Activated T-helper 1 cell treated with anti-CD3 and anti-CD28 coated beads, Interleukin-12 subunit alpha, Interleukin-12 subunit beta, Interleukin-2, Interleukin-4 antibody, amounts not matched to agents 30 ng/mL and 10 ng/mL and 1 ng/mL, durations not matched to agents 14 hours and 24 hours and 36 hours (primary cell): ENCODE data around the gene CCDC66. TPM values are rescaled to one million over a fixed set of nuclear protein-coding genes. Genes with fewer than 3 reads are reported as not detected.
"Not testable (repeated sequence)": the region's sequence is repeated elsewhere in the genome, so short reads cannot be mapped to it uniquely, and the experiment has no call there.

Source experiments
- DNase-seq: peaks from one replicate; pipeline ENCODE4 v3.0.0; 2021; ENCODE audit warnings: low spot score
- H3K27ac Mint-ChIP-seq: one replicate; pipeline ENCODE4 v1.8.0; 2021; ENCODE audit warnings: mild to moderate bottlenecking, mixed read lengths
- H3K27me3 Mint-ChIP-seq: one replicate; pipeline ENCODE4 v1.8.0; 2022; ENCODE audit warnings: mild to moderate bottlenecking, moderate library complexity, mixed read lengths; ENCODE audit not compliant: insufficient read depth
- H3K36me3 Mint-ChIP-seq: one replicate; pipeline ENCODE4 v1.8.0; 2021; ENCODE audit warnings: low read depth, mixed read lengths
- H3K4me1 Mint-ChIP-seq: one replicate; pipeline ENCODE4 v1.8.0; 2021; ENCODE audit warnings: low read depth, mixed read lengths
- H3K4me3 Mint-ChIP-seq: one replicate; pipeline ENCODE4 v1.8.0; 2021; ENCODE audit warnings: mild to moderate bottlenecking, moderate library complexity, mixed read lengths
- H3K9me3 Mint-ChIP-seq: one replicate; pipeline ENCODE4 v1.8.0; 2021; ENCODE audit warnings: mixed read lengths
- intact Hi-C: fragments of 100-400 bp; cut with micrococcal nuclease; formaldehyde crosslinking; loops from one replicate; pipeline ENCODE4 v1.15.1; 2024
- total RNA-seq: library from RNA; stranded (reverse); gene quantifications from 2 replicates; pipeline ENCODE4 v1.2.3, GENCODE V29; 2022

Gene CCDC66
- total RNA-seq, 1 donor from 2014 or later: 40.4 TPM

GRCh38 chr3:56595975-56596840 lies 39.2 kb downstream of the CCDC66 start:
- DNase-seq: no peak
- Mint-ChIP-seq H3K27me3 (no peaks in the 10 kb centered on the region), H3K4me1 (peaks cover 13% of the 10 kb centered on the region), H3K36me3 (peaks cover 55% of the 10 kb centered on the region), H3K9me3 (peaks cover 16% of the 10 kb centered on the region), H3K27ac (no peak overlapping the region), H3K4me3 (no peak overlapping the region)
- intact Hi-C loops: no loop called here

- Mint-ChIP-seq H3K27ac (peak overlapping the region; percentile 53), H3K4me1 (peaks cover 61% of the 10 kb centered on the region), H3K36me3 (peaks cover 79% of the 10 kb centered on the region), H3K4me3 (peak overlapping the region; percentile 2), H3K9me3 (peaks cover 32% of the 10 kb centered on the region)
- intact Hi-C loops: loop anchor here (2.0 kb wide), 1 partner anchor 52 kb away; the partner anchor contains the start of gene CCDC66
- not testable (repeated sequence) for H3K27me3 Mint-ChIP-seq, DNase-seq
Measured at GRCh38 chr3:56608479-56608878, 51.5 kb downstream of the CCDC66 start.

GRCh38 chr3:56610669-56611335 lies 53.8 kb downstream of the CCDC66 start:
- DNase-seq: no peak
- no peak overlapping the region for H3K4me3 Mint-ChIP-seq

DNA sequence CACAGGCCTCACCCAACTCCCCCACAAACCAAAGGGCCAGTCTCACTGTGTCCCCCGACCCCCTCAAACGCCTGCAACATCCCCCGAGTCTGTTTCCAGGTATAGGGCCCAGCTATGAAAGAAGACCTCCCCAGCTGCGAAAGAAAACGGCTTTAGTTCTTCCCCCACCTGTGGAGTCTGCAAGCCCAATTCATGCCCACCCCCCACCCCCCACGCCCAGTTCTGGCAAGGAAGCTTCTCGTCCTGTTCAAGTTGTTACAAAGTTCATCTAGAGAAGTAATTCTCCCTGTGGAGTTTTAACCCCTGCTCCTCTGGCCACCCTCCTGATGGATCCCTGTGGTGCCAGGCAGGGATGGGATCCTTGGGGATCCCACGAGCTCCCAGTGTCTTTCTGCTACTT lies 54.4 kb downstream of the CCDC66 start:
- intact Hi-C loops: no loop called here

More at GRCh38 chr3:56610669-56611335, 53.8 kb downstream of the CCDC66 start:
- intact Hi-C loops: no loop called here
- Mint-ChIP-seq H3K27me3 (no peaks in the 10 kb centered on the region), H3K4me1 (peaks cover 62% of the 10 kb centered on the region), H3K9me3 (peaks cover 27% of the 10 kb centered on the region), H3K36me3 (peaks cover 67% of the 10 kb centered on the region), H3K27ac (peak overlapping the region; percentile 14)

DNA sequence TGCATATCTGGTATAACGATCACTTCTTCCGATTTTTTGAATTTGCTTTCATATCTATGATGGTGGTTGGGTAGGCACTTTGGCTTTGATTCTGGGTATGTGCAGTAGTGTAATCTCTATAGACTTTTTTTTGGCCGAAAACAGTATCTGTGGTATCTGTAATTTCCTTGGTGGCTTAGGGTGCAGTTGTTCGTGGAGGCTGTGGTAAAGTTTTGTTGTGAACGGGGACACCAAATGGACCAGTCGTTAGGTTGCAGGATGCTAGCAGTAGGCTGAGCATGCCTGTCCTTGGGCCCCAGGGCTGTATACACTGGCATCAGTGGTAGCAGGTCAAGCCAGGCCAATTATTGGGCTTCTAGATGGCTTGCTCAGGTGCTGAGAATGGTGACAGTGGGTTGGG lies 55.2 kb downstream of the CCDC66 start:
- Mint-ChIP-seq H3K36me3 (peaks cover 67% of the 10 kb centered on the region), H3K9me3 (peaks cover 27% of the 10 kb centered on the region), H3K27ac (peak overlapping the region; percentile 0), H3K4me1 (peaks cover 69% of the 10 kb centered on the region), H3K4me3 (no peak overlapping the region), H3K27me3 (no peaks in the 10 kb centered on the region)
- intact Hi-C loops: no loop called here
- peak; percentile 11 for DNase-seq

More for the DNA sequence above, 54.4 kb downstream of the CCDC66 start:
- peaks cover 27% of the 10 kb centered on the region for H3K9me3 Mint-ChIP-seq
- peaks cover 67% of the 10 kb centered on the region for H3K4me1 Mint-ChIP-seq
- no peak overlapping the region for H3K27ac Mint-ChIP-seq
- H3K27me3 Mint-ChIP-seq: no peaks in the 10 kb centered on the region
- H3K4me3 Mint-ChIP-seq: no peak overlapping the region
- H3K36me3 Mint-ChIP-seq: peaks cover 69% of the 10 kb centered on the region
- DNase-seq: no peak

- no peak for DNase-seq
- no peak overlapping the region for H3K27ac Mint-ChIP-seq
Measured at GRCh38 chr3:56613016-56613415, 56.0 kb downstream of the CCDC66 start.

GRCh38 chr3:56616478-56617006 lies 59.6 kb downstream of the CCDC66 start:
- H3K9me3 Mint-ChIP-seq: no peaks in the 10 kb centered on the region
- peaks cover 62% of the 10 kb centered on the region for H3K36me3 Mint-ChIP-seq
- no peak for DNase-seq
- H3K4me3 Mint-ChIP-seq: no peak overlapping the region
- H3K4me1 Mint-ChIP-seq: peaks cover 36% of the 10 kb centered on the region
- no peak overlapping the region for H3K27ac Mint-ChIP-seq
- intact Hi-C loops: no loop called here
- H3K27me3 Mint-ChIP-seq: no peaks in the 10 kb centered on the region

More at GRCh38 chr3:56613016-56613415, 56.0 kb downstream of the CCDC66 start:
- Mint-ChIP-seq H3K27me3 (no peaks in the 10 kb centered on the region), H3K36me3 (peaks cover 69% of the 10 kb centered on the region), H3K4me3 (no peak overlapping the region), H3K9me3 (peaks cover 27% of the 10 kb centered on the region), H3K4me1 (peaks cover 60% of the 10 kb centered on the region)
- intact Hi-C loops: no loop called here

GRCh38 chr3:56620371-56620770 lies 63.4 kb downstream of the CCDC66 start:
- Mint-ChIP-seq H3K4me1 (peaks cover 17% of the 10 kb centered on the region), H3K4me3 (no peak overlapping the region), H3K27me3 (no peaks in the 10 kb centered on the region), H3K9me3 (no peaks in the 10 kb centered on the region), H3K27ac (peak overlapping the region; percentile 58), H3K36me3 (peaks cover 64% of the 10 kb centered on the region)
- DNase-seq: no peak
- intact Hi-C loops: no loop called here

GRCh38 chr3:56621681-56622080 lies 64.7 kb downstream of the CCDC66 start:
- Mint-ChIP-seq H3K4me3 (no peak overlapping the region), H3K4me1 (peaks cover 9% of the 10 kb centered on the region), H3K27me3 (no peaks in the 10 kb centered on the region), H3K27ac (no peak overlapping the region), H3K9me3 (no peaks in the 10 kb centered on the region), H3K36me3 (peaks cover 56% of the 10 kb centered on the region)
- intact Hi-C loops: no loop called here
- no peak for DNase-seq

DNA sequence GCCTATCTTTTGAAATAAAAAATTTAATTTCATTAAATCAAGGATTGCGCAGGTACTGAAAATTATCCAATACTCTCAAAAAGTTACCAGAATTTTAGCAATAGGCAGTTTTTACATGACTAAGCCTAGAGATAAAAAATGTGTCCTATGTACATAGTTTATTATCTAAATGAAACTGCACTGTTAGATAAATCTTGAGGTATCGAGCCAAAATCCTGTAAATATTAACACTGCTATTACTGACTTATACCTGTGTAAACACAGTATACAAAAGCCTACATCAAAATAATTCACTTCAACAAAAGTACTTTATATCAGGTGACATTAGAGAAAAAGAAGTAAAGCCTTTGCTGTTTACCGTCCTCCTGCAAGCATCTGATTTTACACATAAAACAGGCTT lies 65.4 kb downstream of the CCDC66 start:
- DNase-seq: no peak
- H3K27ac Mint-ChIP-seq: no peak overlapping the region
- intact Hi-C loops: no loop called here
- H3K36me3 Mint-ChIP-seq: peaks cover 59% of the 10 kb centered on the region
- H3K27me3 Mint-ChIP-seq: no peaks in the 10 kb centered on the region
- H3K9me3 Mint-ChIP-seq: no peaks in the 10 kb centered on the region
- no peak overlapping the region for H3K4me3 Mint-ChIP-seq
- peaks cover 7% of the 10 kb centered on the region for H3K4me1 Mint-ChIP-seq

GRCh38 chr3:56624725-56625124 lies 67.8 kb downstream of the CCDC66 start:
- H3K27ac Mint-ChIP-seq: no peak overlapping the region
- H3K4me1 Mint-ChIP-seq: peaks cover 7% of the 10 kb centered on the region
- intact Hi-C loops: no loop called here
- no peaks in the 10 kb centered on the region for H3K27me3 Mint-ChIP-seq
- peaks cover 48% of the 10 kb centered on the region for H3K36me3 Mint-ChIP-seq
- H3K4me3 Mint-ChIP-seq: no peak overlapping the region
- DNase-seq: no peak
- no peaks in the 10 kb centered on the region for H3K9me3 Mint-ChIP-seq

- H3K27ac Mint-ChIP-seq: no peak overlapping the region
- intact Hi-C loops: no loop called here
- H3K4me3 Mint-ChIP-seq: no peak overlapping the region
- no peaks in the 10 kb centered on the region for H3K4me1 Mint-ChIP-seq
- no peak for DNase-seq
- no peaks in the 10 kb centered on the region for H3K27me3 Mint-ChIP-seq
- no peaks in the 10 kb centered on the region for H3K9me3 Mint-ChIP-seq
- H3K36me3 Mint-ChIP-seq: peaks cover 37% of the 10 kb centered on the region
Measured at GRCh38 chr3:56629047-56629446, 72.1 kb downstream of the CCDC66 start.

DNA sequence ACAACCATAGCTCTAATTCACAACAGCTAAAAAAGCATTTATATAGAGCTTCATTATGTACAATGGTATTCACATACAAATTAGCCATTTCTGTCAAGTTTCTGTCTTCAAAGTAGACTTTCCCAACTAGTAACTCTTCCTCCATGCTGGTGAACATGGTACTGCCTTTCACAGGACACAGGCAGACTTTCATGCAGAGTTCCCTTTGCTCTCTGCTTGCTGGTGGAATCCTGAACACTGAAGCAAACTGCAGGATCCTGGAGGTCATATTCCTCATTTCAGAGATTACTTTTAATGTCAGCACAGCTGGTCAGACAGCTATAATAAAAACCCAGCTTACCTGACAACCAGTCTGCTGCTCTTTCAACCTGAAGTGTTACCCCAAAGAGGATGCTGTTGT lies 72.5 kb downstream of the CCDC66 start:
- no peak for DNase-seq
- Mint-ChIP-seq H3K27me3 (no peaks in the 10 kb centered on the region), H3K27ac (no peak overlapping the region), H3K9me3 (no peaks in the 10 kb centered on the region), H3K4me1 (no peaks in the 10 kb centered on the region), H3K4me3 (no peak overlapping the region), H3K36me3 (peaks cover 36% of the 10 kb centered on the region)
- intact Hi-C loops: no loop called here
